Heart right ventricle (tissue), 16 donors: ENCODE measurements around the gene SRGN. TPM values are rescaled to one million over a fixed set of nuclear protein-coding genes. Genes with fewer than 3 reads are reported as not detected.
A peak's percentile ranks its signal among the peaks of the same experiment; 100 is the strongest.

Experiments
- ATAC-seq, 8 donors: fragments of 200-7000 bp; cut with Tn5 transposase; one replicate each; pipeline ENCODE4 v1.9.1; 2020; ENCODE audit warnings: mild to moderate bottlenecking in 8 of 8, moderate library complexity in 8 of 8, moderate number of reproducible peaks in 1 of 8
- DNase-seq, 2 donors: peaks; one replicate each; pipeline ENCODE4 v3.0.0-alpha.2; 2020
- H3K27ac ChIP-seq, 10 donors: fragments of 200-600 bp; sonication (generic) in 2 of 10; one replicate each; pipeline versions ENCODE4 v1.5.0 to v1.8.0; 2020 to 2022; ENCODE audit warnings: mild to moderate bottlenecking in 3 of 10
- H3K27me3 ChIP-seq, 7 donors: fragments of 200-600 bp; one replicate each; pipeline ENCODE4 v1.8.0; 2021 to 2022; ENCODE audit warnings: mild to moderate bottlenecking in 2 of 7
- H3K36me3 ChIP-seq, 9 donors: fragments of 200-600 bp; sonication (generic) in 1 of 9; one replicate each; pipeline versions ENCODE4 v1.5.0 to v1.8.0; 2020 to 2022; ENCODE audit warnings: mild to moderate bottlenecking in 2 of 9
- H3K4me1 ChIP-seq, 9 donors: fragments of 200-600 bp; sonication (generic) in 1 of 9; one replicate each; pipeline versions ENCODE4 v1.5.0 to v1.8.0; 2020 to 2022; ENCODE audit warnings: mild to moderate bottlenecking in 4 of 9
- H3K4me3 ChIP-seq, 10 donors: fragments of 200-600 bp; sonication (generic) in 2 of 10; one replicate each; pipeline versions ENCODE4 v1.5.0 to v1.8.0; 2020 to 2022; ENCODE audit warnings: mild to moderate bottlenecking in 7 of 10, moderate library complexity in 2 of 10
- H3K9me3 ChIP-seq, 11 donors: fragments of 200-600 bp in 10 of 11; sonication (generic) in 2 of 11; one replicate each; pipeline versions ENCODE4 v1.5.0 to v1.8.0; 2013 to 2022; ENCODE audit warnings: mild to moderate bottlenecking in 2 of 11, control low read depth in 1 of 11, moderate library complexity in 1 of 11
- WGBS, 2 donors: extraction: QIAGEN DNeasy Blood & Tissue Kit; methylation state at CpG; one replicate each; pipeline ENCODE4 v1.1.7; 2013; ENCODE audit warnings: inconsistent platforms in 1 of 2; 5-methylcytosine and 5-hydroxymethylcytosine counted together
- intact Hi-C, 10 donors: fragments of 100-400 bp; cut with DNase I; formaldehyde crosslinking; loops; one replicate each; pipeline versions ENCODE4 v1.11.1 to v1.14.2; 2022
- polyA plus RNA-seq, 2 donors: library from polyadenylated mRNA; stranded (reverse); fragments of 200-250 nt; gene quantifications; one replicate each; pipeline ENCODE4 v1.2.3, GENCODE V29; 2013
- total RNA-seq, 10 donors: library from RNA; stranded (reverse); fragmentation: NEBNext Ultra II Directional in 3 of 10; extraction: Animal tissue kit (Norgen Biotek cat#: 25700) in 3 of 10; gene quantifications; one replicate each; pipeline versions ENCODE4 v1.2.1 to v1.2.4, GENCODE V29; 2021 to 2023
- TF ChIP-seq, protein P1 (sequence below), 9 donors: fragments of 200-600 bp; sonication (generic) in 2 of 9; IDR thresholded peaks; one replicate each; pipeline versions ENCODE4 v1.5.0 to v1.8.0; 2021 to 2022; ENCODE audit warnings: antibody characterized with exemption in 9 of 9, mild to moderate bottlenecking in 5 of 9, moderate library complexity in 1 of 9
- donor health status: Arrhythmogenic right ventricular cardiomyopathy.
- donor health status: ischemic (EF 13 %, LVEDD 7.1; RV severe dilation, severe dysfunction).
- donor health status: healthy with polysubstance abuse.
- donor health status: DM: no; HTN: yes; CAD: no.
- donor health status: DM: no; HTN: no; CAD: no.
- donor health status: ischemic (EF 25% LVEDD 6.9; RV normal size, moderate dysfunction).
- donor health status: ischemic (EF 25% LVEDD 5.7; RV mildly dilated, moderate dysfunction).
- donor health status: healthy.
- donor health status: DM: yes; HTN: yes; CAD: no.
- donor health status: Ischemic cardiomyopathy.
- donor health status: ischemic (EF 35%, LVEDD 5.7; RV mildly dilated, moderate dysfunction).
- donor health status: nonischemic (EF 11% LVEDD 7.7; RV severe dilation, severe dysfunction).
- donor health status: DM: yes; HTN: yes; CAD: no.
- donor health status: PGD.
- donor health status: ischemic (EF 29% LVEDD 5.4; RV normal size, mild dysfunction).
- donor health status: nonischemic (EF 23%, LVEDD 6.1; RV moderate dilation, normal function).

Gene SRGN
- total and polyA plus RNA-seq, 12 donors, result 23.1 to 156 (median 51.8) TPM

DNA sequence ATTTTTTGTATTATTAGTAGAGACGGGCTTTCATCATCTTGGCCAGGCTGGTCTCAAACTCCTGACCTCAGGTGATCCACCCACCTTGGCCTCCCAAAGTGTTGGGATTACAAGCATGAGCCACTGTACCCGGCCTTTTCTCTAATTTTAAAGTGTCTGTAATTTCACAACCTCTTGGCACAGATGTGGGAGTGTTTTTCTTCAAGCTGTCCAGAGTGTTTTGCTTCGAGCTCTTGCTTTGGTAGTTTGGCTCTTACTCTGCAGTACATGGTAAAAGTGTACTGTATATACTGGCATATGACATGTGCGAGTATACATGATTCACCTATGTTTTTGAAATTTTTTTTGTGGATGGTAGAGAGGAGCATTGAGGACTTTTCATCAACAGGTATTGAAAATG is 9.8 kb downstream of the SRGN start:
- no peaks in the 10 kb centered on the region for H3K9me3 ChIP-seq
- H3K36me3 ChIP-seq, result peaks cover 0 to 82% (median 0%) of the 10 kb centered on the region in 9 donors
- no peak overlapping the region for H3K4me3 ChIP-seq
- 77 to 84% methylated on average over 4 of the region's 4 CpGs for WGBS, 2 donors
- no peaks in the 10 kb centered on the region for H3K27me3 ChIP-seq
- intact Hi-C loops, result no loop called here
- no peak for ATAC-seq
- TF ChIP-seq, protein P1, sequence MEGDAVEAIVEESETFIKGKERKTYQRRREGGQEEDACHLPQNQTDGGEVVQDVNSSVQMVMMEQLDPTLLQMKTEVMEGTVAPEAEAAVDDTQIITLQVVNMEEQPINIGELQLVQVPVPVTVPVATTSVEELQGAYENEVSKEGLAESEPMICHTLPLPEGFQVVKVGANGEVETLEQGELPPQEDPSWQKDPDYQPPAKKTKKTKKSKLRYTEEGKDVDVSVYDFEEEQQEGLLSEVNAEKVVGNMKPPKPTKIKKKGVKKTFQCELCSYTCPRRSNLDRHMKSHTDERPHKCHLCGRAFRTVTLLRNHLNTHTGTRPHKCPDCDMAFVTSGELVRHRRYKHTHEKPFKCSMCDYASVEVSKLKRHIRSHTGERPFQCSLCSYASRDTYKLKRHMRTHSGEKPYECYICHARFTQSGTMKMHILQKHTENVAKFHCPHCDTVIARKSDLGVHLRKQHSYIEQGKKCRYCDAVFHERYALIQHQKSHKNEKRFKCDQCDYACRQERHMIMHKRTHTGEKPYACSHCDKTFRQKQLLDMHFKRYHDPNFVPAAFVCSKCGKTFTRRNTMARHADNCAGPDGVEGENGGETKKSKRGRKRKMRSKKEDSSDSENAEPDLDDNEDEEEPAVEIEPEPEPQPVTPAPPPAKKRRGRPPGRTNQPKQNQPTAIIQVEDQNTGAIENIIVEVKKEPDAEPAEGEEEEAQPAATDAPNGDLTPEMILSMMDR (IDR thresholded peaks at IDR 0.05), result no peak
- H3K4me1 ChIP-seq, result peaks cover 0 to 97% (median 4%) of the 10 kb centered on the region in 9 donors
- H3K27ac ChIP-seq, result no peak overlapping the region
- DNase-seq, result no peak

DNA sequence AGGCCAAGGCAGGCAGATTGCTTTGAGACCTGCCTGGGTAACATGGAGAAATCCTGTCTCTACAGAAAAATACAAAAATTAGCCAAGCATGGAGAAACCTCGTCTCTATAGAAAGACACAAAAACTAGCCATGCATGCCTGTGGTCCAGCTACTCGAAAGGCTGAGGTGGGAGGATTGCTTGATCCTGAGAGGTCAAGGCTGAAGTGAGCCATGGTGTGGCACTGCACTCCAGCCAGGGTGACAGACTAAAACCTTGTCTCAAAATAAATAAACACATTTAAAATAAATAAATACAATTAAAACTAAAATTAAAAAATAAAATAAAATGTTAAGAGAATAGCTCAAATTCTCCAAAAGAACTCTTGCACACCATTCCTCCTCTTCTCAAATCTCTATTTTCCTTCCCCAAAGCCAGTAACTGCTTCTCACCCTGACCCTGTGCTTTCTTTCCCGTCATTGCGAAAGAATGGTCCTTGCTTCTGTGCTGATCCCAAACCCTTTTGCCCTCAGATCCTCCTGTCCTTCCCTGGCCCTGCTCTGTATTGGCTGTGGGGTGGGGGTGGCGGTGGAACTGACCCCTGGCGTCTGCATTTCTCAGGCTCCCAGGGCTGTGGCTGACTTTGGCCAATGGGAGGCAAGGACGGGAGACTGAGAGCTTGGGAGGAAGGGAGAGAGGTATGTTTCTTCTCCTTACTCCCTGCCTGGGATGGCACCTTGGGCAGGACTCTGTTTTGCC is 12.4 kb downstream of the SRGN start:
- TF ChIP-seq, protein P1 (IDR thresholded peaks at IDR 0.05), result no peak
- 60 to 67% methylated on average over 7 of the region's 7 CpGs for WGBS, 2 donors

DNA sequence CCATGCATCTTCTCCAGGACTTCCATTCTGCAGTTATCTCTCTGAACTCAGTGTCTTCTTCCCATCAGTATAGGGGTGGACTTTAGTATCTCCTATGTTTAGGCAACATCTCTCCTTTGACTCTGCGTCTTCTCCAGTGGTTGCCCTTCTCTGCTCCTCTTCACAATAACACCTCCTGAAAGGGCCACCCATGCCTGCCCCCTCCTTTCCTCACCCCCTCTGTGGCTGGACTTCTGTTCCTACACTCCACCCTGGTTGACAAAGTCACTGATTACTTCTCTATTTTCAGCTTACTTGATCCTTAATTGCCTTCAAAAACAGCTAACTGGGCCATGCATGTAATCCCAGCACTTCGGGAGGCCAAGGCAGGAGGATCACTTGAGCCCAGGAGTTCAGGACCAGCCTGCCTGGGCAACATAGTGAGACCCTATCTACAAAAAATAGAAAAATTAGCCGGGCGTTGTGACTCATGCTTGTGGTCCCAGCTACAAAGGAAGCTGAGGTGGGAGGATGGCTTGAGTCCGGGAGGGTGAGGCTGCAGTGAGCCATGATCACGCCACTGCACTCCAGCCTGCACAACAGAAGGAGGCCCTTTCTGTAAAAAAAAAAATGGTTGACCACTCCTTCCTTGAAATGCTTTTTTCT is 13.7 kb downstream of the SRGN start:
- H3K27me3 ChIP-seq, result no peaks in the 10 kb centered on the region
- TF ChIP-seq, protein P1 (IDR thresholded peaks at IDR 0.05), result no peak
- no peaks in the 10 kb centered on the region for H3K9me3 ChIP-seq
- H3K4me1 ChIP-seq, result peaks cover 0 to 60% (median 0%) of the 10 kb centered on the region in 9 donors
- WGBS, 2 donors, result 66 to 69% methylated on average over 6 of the region's 6 CpGs
- no peak for DNase-seq
- intact Hi-C loops, result no loop called here
- H3K36me3 ChIP-seq, result peaks cover 0 to 95% (median 0%) of the 10 kb centered on the region in 9 donors
- ATAC-seq, result peak in 3 of 8 donors; percentile 33 to 66 (median 41)
- H3K4me3 ChIP-seq, result no peak overlapping the region
- H3K27ac ChIP-seq, result peak overlapping the region in 1 of 10 donors; percentile 59

More for the DNA sequence above, 12.4 kb downstream of the SRGN start:
- ATAC-seq, result peak in 1 of 8 donors; percentile 2
- Histone ChIP-seq H3K36me3 (peaks cover 0 to 95% (median 0%) of the 10 kb centered on the region in 9 donors), H3K4me1 (peaks cover 0 to 73% (median 0%) of the 10 kb centered on the region in 9 donors), H3K27ac (peak overlapping the region in 1 of 10 donors; percentile 5), H3K9me3 (no peaks in the 10 kb centered on the region), H3K4me3 (no peak overlapping the region), H3K27me3 (no peaks in the 10 kb centered on the region)
- DNase-seq, result no peak
- intact Hi-C loops, result no loop called here

GRCh38 chr10:69102440-69102839 is 14.5 kb downstream of the SRGN start:
- no peaks in the 10 kb centered on the region for H3K9me3 ChIP-seq
- H3K4me3 ChIP-seq, result no peak overlapping the region
- peaks cover 0 to 54% (median 0%) of the 10 kb centered on the region in 9 donors for H3K4me1 ChIP-seq
- H3K27ac ChIP-seq, result peak overlapping the region in 1 of 10 donors; percentile 59
- no peak for DNase-seq
- TF ChIP-seq, protein P1 (IDR thresholded peaks at IDR 0.05), result no peak
- H3K27me3 ChIP-seq, result no peaks in the 10 kb centered on the region
- no peak for ATAC-seq
- WGBS, 2 donors, result 64% methylated on average over 3 of the region's 3 CpGs
- H3K36me3 ChIP-seq, result peaks cover 0 to 87% (median 0%) of the 10 kb centered on the region in 9 donors
- intact Hi-C loops, result no loop called here
